Heart right ventricle (tissue), 16 donors: ENCODE measurements around the gene GOLGA8H. TPM values are rescaled to one million over a fixed set of nuclear protein-coding genes. Genes with fewer than 3 reads are reported as not detected.
A peak's percentile ranks its signal among the peaks of the same experiment; 100 is the strongest.
"Not testable (repeated sequence)": the region's sequence is repeated elsewhere in the genome, so short reads cannot be mapped to it uniquely, and the experiment has no call there.

Experiments used
- ATAC-seq, 8 donors: fragments of 200-7000 bp; cut with Tn5 transposase; one replicate each; pipeline ENCODE4 v1.9.1; 2020; ENCODE audit warnings: mild to moderate bottlenecking in 8 of 8, moderate library complexity in 8 of 8, moderate number of reproducible peaks in 1 of 8
- DNase-seq, 2 donors: peaks; one replicate each; pipeline ENCODE4 v3.0.0-alpha.2; 2020
- H3K27ac ChIP-seq, 10 donors: fragments of 200-600 bp; sonication (generic) in 2 of 10; one replicate each; pipeline versions ENCODE4 v1.5.0 to v1.8.0; 2020 to 2022; ENCODE audit warnings: mild to moderate bottlenecking in 3 of 10
- H3K27me3 ChIP-seq, 7 donors: fragments of 200-600 bp; one replicate each; pipeline ENCODE4 v1.8.0; 2021 to 2022; ENCODE audit warnings: mild to moderate bottlenecking in 2 of 7
- H3K36me3 ChIP-seq, 9 donors: fragments of 200-600 bp; sonication (generic) in 1 of 9; one replicate each; pipeline versions ENCODE4 v1.5.0 to v1.8.0; 2020 to 2022; ENCODE audit warnings: mild to moderate bottlenecking in 2 of 9
- H3K4me1 ChIP-seq, 9 donors: fragments of 200-600 bp; sonication (generic) in 1 of 9; one replicate each; pipeline versions ENCODE4 v1.5.0 to v1.8.0; 2020 to 2022; ENCODE audit warnings: mild to moderate bottlenecking in 4 of 9
- H3K4me3 ChIP-seq, 10 donors: fragments of 200-600 bp; sonication (generic) in 2 of 10; one replicate each; pipeline versions ENCODE4 v1.5.0 to v1.8.0; 2020 to 2022; ENCODE audit warnings: mild to moderate bottlenecking in 7 of 10, moderate library complexity in 2 of 10
- H3K9me3 ChIP-seq, 11 donors: fragments of 200-600 bp in 10 of 11; sonication (generic) in 2 of 11; one replicate each; pipeline versions ENCODE4 v1.5.0 to v1.8.0; 2013 to 2022; ENCODE audit warnings: mild to moderate bottlenecking in 2 of 11, control low read depth in 1 of 11, moderate library complexity in 1 of 11
- CTCF ChIP-seq, 9 donors: fragments of 200-600 bp; sonication (generic) in 2 of 9; IDR thresholded peaks; one replicate each; pipeline versions ENCODE4 v1.5.0 to v1.8.0; 2021 to 2022; ENCODE audit warnings: antibody characterized with exemption in 9 of 9, mild to moderate bottlenecking in 5 of 9, moderate library complexity in 1 of 9
- WGBS, 2 donors: extraction: QIAGEN DNeasy Blood & Tissue Kit; methylation state at CpG; one replicate each; pipeline ENCODE4 v1.1.7; 2013; ENCODE audit warnings: inconsistent platforms in 1 of 2; 5-methylcytosine and 5-hydroxymethylcytosine counted together
- intact Hi-C, 10 donors: fragments of 100-400 bp; cut with DNase I; formaldehyde crosslinking; loops; one replicate each; pipeline versions ENCODE4 v1.11.1 to v1.14.2; 2022
- long read RNA-seq, 3 donors: library from polyadenylated mRNA; unstranded; transcript quantifications; one replicate each; pipeline ENCODE4 v2.0.0, GENCODE V29; 2020 to 2021
- polyA plus RNA-seq, 2 donors: library from polyadenylated mRNA; stranded (reverse); fragments of 200-250 nt; gene quantifications; one replicate each; pipeline ENCODE4 v1.2.3, GENCODE V29; 2013
- total RNA-seq, 10 donors: library from RNA; stranded (reverse); fragmentation: NEBNext Ultra II Directional in 3 of 10; extraction: Animal tissue kit (Norgen Biotek cat#: 25700) in 3 of 10; gene quantifications; one replicate each; pipeline versions ENCODE4 v1.2.1 to v1.2.4, GENCODE V29; 2021 to 2023
- donor health status: Arrhythmogenic right ventricular cardiomyopathy.
- donor health status: ischemic (EF 13 %, LVEDD 7.1; RV severe dilation, severe dysfunction).
- donor health status: healthy with polysubstance abuse.
- donor health status: DM: no; HTN: yes; CAD: no.
- donor health status: DM: no; HTN: no; CAD: no.
- donor health status: ischemic (EF 25% LVEDD 6.9; RV normal size, moderate dysfunction).
- donor health status: ischemic (EF 25% LVEDD 5.7; RV mildly dilated, moderate dysfunction).
- donor health status: healthy.
- donor health status: DM: yes; HTN: yes; CAD: no.
- donor health status: Ischemic cardiomyopathy.
- donor health status: ischemic (EF 35%, LVEDD 5.7; RV mildly dilated, moderate dysfunction).
- donor health status: nonischemic (EF 11% LVEDD 7.7; RV severe dilation, severe dysfunction).
- donor health status: DM: yes; HTN: yes; CAD: no.
- donor health status: PGD.
- donor health status: ischemic (EF 29% LVEDD 5.4; RV normal size, mild dysfunction).
- donor health status: nonischemic (EF 23%, LVEDD 6.1; RV moderate dilation, normal function).

The GOLGA8H gene
- 1 to 10 TPM in 3 of 10 donors, under 1 TPM in 5, not detected in 2; 0.14 to 1.8 (median 0.60) TPM for total RNA-seq
- polyA plus RNA-seq, result 1 to 10 TPM in 1 of 2 donors, under 1 TPM in 1; 0.32 to 1.1 TPM
- long read RNA-seq, donor 1, result 0 reads
- long read RNA-seq, donor 2, result 0 reads
- long read RNA-seq, donor 3, result 0 reads

- H3K4me1 ChIP-seq, H3K27ac ChIP-seq, DNase-seq, H3K4me3 ChIP-seq, ATAC-seq, intact Hi-C loops, H3K9me3 ChIP-seq, H3K27me3 ChIP-seq, H3K36me3 ChIP-seq: not testable (repeated sequence)
- WGBS, 2 donors, result 96 to 100% methylated on average over 4 to 5 of the region's 8 CpGs
Measured at GRCh38 chr15:30603796-30604195, at the start of gene GOLGA8H. Gene GOLGA8H, plus strand, starts transcription at chr15:30604028. Its CDS starts 98 bp downstream, at chr15:30604126.

- H3K4me3 ChIP-seq, result not testable (repeated sequence)
Measured at GRCh38 chr15:30566949-30567348, 36.9 kb upstream of the GOLGA8H start.

DNA sequence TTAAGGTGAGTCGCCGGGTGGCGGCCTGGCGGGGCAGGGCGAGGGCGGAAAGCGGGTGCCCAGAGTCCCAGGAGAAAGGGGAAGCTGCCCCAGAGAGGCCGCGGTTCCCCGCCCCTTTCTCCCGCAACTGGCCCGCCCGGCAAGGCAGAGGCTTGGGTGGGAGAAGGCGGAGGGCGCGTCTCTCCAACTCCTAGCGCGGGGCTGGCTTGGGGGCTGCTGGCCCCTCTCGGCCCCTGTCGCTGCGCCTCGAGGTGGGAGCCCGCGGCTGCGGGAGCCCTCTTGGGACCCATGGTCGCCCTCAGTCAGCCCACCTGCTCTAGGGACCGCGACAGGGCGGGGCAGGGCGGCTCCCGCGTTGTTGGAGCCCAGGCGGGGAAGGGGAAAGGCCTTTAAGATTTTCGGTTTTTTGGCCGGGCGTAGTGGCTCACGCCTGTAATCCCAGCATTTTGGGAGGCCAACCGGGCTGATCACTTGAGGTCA lies 30.8 kb upstream of the GOLGA8H start:
- H3K9me3 ChIP-seq, DNase-seq, H3K36me3 ChIP-seq, intact Hi-C loops, H3K27ac ChIP-seq, H3K4me1 ChIP-seq, H3K27me3 ChIP-seq: not testable (repeated sequence)
- peak in 7 of 8 donors; percentile 62 to 86 (median 76) for ATAC-seq
- H3K4me3 ChIP-seq, result peak overlapping the region in 2 of 10 donors; percentile 29 to 35
- WGBS, 2 donors, result no CpG with 5 or more reads among the region's 38 CpGs

More at GRCh38 chr15:30566949-30567348, 36.9 kb upstream of the GOLGA8H start:
- no CpG with 5 or more reads among the region's 6 CpGs for WGBS, 2 donors
- H3K4me1 ChIP-seq, H3K27me3 ChIP-seq, H3K9me3 ChIP-seq, DNase-seq, intact Hi-C loops, H3K27ac ChIP-seq, ATAC-seq, H3K36me3 ChIP-seq: not testable (repeated sequence)
- peak in 3 of 9 donors; percentile 10 to 20 (median 13) for TF ChIP-seq CTCF (IDR thresholded peaks at IDR 0.05)

GRCh38 chr15:30579394-30579970 lies 24.3 kb upstream of the GOLGA8H start:
- ATAC-seq, H3K4me3 ChIP-seq, H3K4me1 ChIP-seq, H3K36me3 ChIP-seq, DNase-seq, intact Hi-C loops, H3K27ac ChIP-seq, H3K9me3 ChIP-seq, H3K27me3 ChIP-seq: not testable (repeated sequence)
- WGBS, 2 donors, result no CpG with 5 or more reads among the region's 6 CpGs

DNA sequence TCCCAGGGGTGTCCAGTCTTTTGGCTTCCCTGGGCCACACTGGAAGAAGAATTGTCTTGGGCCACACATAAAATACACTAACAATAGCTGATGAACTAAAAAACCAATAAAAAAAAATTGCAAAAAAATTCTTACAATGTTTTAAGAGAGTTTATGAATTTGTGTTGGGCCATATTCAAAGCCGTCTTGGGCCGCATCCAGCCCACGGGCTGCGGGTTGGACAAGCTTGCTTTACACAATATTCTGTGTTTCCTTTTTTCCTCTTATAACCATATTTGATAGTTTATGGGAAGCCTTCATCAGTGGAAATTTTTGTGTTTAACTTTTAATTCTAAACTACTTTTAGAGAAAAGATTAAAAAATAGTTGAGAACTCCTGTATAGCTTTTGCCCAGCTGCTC lies 23.1 kb upstream of the GOLGA8H start:
- DNase-seq, H3K9me3 ChIP-seq, H3K4me3 ChIP-seq, H3K27ac ChIP-seq, H3K27me3 ChIP-seq, ATAC-seq, intact Hi-C loops, H3K4me1 ChIP-seq, H3K36me3 ChIP-seq: not testable (repeated sequence)
- WGBS, 2 donors, result no CpG with 5 or more reads among the region's 4 CpGs

GRCh38 chr15:30598953-30599352 lies 4.9 kb upstream of the GOLGA8H start:
- H3K36me3 ChIP-seq, intact Hi-C loops, DNase-seq, H3K27me3 ChIP-seq, H3K27ac ChIP-seq, H3K4me1 ChIP-seq, ATAC-seq, H3K4me3 ChIP-seq, H3K9me3 ChIP-seq: not testable (repeated sequence)
- peak in 7 of 9 donors; percentile 12 to 44 (median 26) for TF ChIP-seq CTCF (IDR thresholded peaks at IDR 0.05)
- WGBS, 2 donors, result 20 to 35% methylated on average over 2 of the region's 2 CpGs

- WGBS, 2 donors, result no CpG with 5 or more reads among the region's 6 CpGs
- H3K4me1 ChIP-seq, intact Hi-C loops, H3K9me3 ChIP-seq, H3K4me3 ChIP-seq, H3K36me3 ChIP-seq, DNase-seq, H3K27me3 ChIP-seq, ATAC-seq, H3K27ac ChIP-seq: not testable (repeated sequence)
Measured at GRCh38 chr15:30612271-30612670, 8.4 kb downstream of the GOLGA8H start.
